T-helper 1 cell treated with Interleukin-12 subunit alpha and Interleukin-12 subunit beta and Interleukin-4 antibody, amounts not matched to agents 30 μg/mL and 1 μg/mL, for 36 hours (primary cell): ENCODE data around the gene TUBAL3.

ENCODE experiments used
- H3K27ac Mint-ChIP-seq: one replicate; pipeline ENCODE4 v1.8.0; 2021; ENCODE audit warnings: mild to moderate bottlenecking, mixed read lengths
- H3K27me3 Mint-ChIP-seq: one replicate; pipeline ENCODE4 v1.8.0; 2021; ENCODE audit warnings: low read depth, mixed read lengths
- H3K36me3 Mint-ChIP-seq: one replicate; pipeline ENCODE4 v1.8.0; 2021; ENCODE audit warnings: low read depth, mixed read lengths
- H3K4me1 Mint-ChIP-seq: one replicate; pipeline ENCODE4 v1.8.0; 2021; ENCODE audit warnings: low read depth, mixed read lengths
- H3K4me3 Mint-ChIP-seq: one replicate; pipeline ENCODE4 v1.8.0; 2021; ENCODE audit warnings: mild to moderate bottlenecking, moderate library complexity, mixed read lengths
- H3K9me3 Mint-ChIP-seq: one replicate; pipeline ENCODE4 v1.8.0; 2021; ENCODE audit warnings: mixed read lengths

The TUBAL3 gene

DNA sequence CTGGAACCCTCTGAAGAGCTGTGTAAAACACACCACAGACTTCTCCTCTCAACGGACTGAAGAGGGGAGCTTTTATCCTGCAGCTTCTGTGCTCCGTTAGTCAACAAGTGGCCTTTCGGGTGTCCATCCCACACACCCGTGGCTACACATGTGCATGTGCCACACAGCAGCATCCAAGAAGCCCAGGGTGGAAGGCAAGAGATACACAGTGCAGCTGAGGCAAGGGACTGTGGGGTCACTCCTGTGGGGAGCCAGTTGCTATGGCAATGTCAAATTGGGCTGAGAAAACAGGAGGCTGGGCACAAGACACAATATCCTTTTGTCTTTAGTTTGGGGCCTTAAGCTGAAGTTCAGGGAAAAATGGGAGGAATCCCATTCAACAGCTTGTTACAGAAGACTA, 36.5 kb upstream of the TUBAL3 start:
- Mint-ChIP-seq H3K27me3 (no peaks in the 10 kb centered on the region), H3K27ac (no peak overlapping the region), H3K4me1 (peaks cover 31% of the 10 kb centered on the region), H3K9me3 (no peaks in the 10 kb centered on the region), H3K4me3 (no peak overlapping the region), H3K36me3 (peaks cover 7% of the 10 kb centered on the region)

DNA sequence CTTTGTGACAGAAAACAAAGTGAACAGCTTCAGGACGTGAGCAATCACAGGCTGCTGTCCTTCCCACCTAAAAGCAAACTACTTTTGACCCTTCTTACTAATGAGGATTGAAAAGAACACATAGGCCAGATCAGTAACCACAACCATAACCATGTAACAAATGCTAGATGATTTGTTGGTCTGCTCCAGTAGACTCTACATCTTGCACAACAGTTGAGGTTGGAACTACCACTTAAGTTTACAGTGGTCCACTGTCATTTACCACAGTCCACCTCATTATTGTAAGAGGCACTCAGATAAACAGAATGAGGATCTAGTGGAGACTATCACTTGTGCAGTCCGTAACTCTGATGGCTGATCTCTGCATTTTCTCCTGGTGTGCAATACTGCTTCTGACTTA, 35.6 kb upstream of the TUBAL3 start:
- Mint-ChIP-seq H3K27ac (no peak overlapping the region), H3K36me3 (peaks cover 7% of the 10 kb centered on the region), H3K4me3 (no peak overlapping the region), H3K27me3 (no peaks in the 10 kb centered on the region), H3K4me1 (peaks cover 30% of the 10 kb centered on the region), H3K9me3 (no peaks in the 10 kb centered on the region)

DNA sequence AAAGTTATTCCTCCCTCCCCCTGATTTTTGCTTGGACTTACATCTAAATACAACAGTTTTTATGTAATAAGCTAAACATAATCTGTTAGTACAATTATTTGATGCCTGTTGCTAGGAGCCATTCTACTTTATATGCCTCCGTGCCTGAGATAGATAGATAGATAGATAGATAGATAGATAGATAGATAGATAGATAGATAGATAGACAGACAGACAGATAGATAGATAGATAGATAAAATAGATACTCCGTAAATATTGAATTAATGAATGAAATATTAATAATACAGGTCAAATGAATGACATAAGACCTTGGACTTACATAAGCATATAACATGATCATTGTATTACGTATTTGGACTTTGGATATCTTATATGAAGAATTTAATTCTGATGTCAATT, 30.7 kb upstream of the TUBAL3 start:
- Mint-ChIP-seq H3K27ac (no peak overlapping the region), H3K4me1 (peaks cover 12% of the 10 kb centered on the region), H3K9me3 (peaks cover 5% of the 10 kb centered on the region), H3K4me3 (no peak overlapping the region), H3K36me3 (peaks cover 15% of the 10 kb centered on the region), H3K27me3 (no peaks in the 10 kb centered on the region)

DNA sequence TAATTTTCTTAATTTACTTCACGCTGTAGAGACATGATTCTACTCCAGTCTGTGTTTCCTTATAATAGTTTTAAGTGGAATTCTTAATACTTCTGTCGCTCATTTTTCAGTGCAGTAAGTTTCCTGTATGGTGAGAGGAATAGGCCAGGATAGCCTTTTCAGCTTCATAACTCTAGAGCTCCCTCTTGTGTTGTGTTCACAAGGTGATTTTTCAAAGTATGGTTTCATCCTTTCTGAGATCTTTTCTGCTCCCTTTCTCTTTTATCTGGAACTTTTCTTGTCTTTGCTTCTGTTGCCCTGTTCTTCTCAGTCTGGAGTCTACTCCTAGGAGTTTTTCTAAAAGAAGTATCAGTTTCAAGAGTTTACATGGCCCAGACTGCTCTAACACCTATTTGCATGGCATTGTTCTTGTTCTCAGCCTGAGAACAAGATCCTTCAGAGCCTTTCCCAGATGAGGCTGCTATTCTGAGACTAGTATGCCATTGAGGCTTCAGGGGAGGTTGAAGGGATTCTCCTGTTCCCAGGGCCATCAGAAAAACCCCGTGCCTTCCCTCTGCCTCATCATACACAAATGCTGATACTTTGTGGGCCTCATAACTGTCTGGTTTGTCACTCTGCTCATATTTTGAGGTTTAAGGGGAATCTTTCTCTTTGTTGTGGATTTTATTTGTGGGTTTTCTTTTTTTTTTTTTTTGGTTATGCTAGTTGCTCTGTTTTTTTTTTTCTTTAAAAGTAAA, 29.6 kb upstream of the TUBAL3 start:
- Mint-ChIP-seq H3K27ac (peak overlapping the region; percentile 46), H3K9me3 (peaks cover 5% of the 10 kb centered on the region), H3K4me3 (no peak overlapping the region), H3K36me3 (peaks cover 18% of the 10 kb centered on the region), H3K27me3 (no peaks in the 10 kb centered on the region), H3K4me1 (peaks cover 12% of the 10 kb centered on the region)

DNA sequence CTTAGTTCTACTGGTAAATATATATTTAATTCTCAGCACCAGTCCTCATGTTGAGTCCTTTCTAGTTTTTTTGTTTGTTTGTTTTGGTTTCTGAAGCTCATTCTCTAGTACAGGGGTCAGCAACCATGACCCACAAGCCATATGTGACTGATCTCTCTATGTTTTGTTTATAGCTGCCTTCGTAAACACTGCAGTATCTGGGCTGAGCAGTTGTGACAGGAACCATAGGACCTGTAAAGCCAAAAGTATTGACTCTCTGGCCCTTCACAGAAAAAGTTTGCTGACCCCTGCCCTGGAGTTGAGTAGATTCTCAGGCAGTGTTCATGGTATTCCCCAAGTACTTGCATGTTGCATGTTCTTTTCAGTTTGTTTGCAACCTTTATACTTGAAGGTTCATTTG, 28.6 kb upstream of the TUBAL3 start:
- Mint-ChIP-seq H3K27me3 (no peaks in the 10 kb centered on the region), H3K4me3 (no peak overlapping the region), H3K27ac (no peak overlapping the region), H3K9me3 (peaks cover 5% of the 10 kb centered on the region), H3K4me1 (peaks cover 12% of the 10 kb centered on the region), H3K36me3 (peaks cover 18% of the 10 kb centered on the region)

GRCh38 chr10:5428133-5428532, 23.5 kb upstream of the TUBAL3 start:
- H3K4me1 Mint-ChIP-seq = no peaks in the 10 kb centered on the region
- H3K9me3 Mint-ChIP-seq = peaks cover 5% of the 10 kb centered on the region
- no peaks in the 10 kb centered on the region for H3K27me3 Mint-ChIP-seq
- no peak overlapping the region for H3K4me3 Mint-ChIP-seq
- peaks cover 26% of the 10 kb centered on the region for H3K36me3 Mint-ChIP-seq
- H3K27ac Mint-ChIP-seq = no peak overlapping the region

- Mint-ChIP-seq H3K4me1 (peaks cover 4% of the 10 kb centered on the region), H3K27me3 (no peaks in the 10 kb centered on the region), H3K4me3 (no peak overlapping the region), H3K36me3 (peaks cover 18% of the 10 kb centered on the region), H3K9me3 (peaks cover 4% of the 10 kb centered on the region), H3K27ac (no peak overlapping the region)
Measured at GRCh38 chr10:5424751-5425150, 20.1 kb upstream of the TUBAL3 start.

- H3K36me3 Mint-ChIP-seq = peaks cover 23% of the 10 kb centered on the region
- H3K27me3 Mint-ChIP-seq = no peaks in the 10 kb centered on the region
- no peak overlapping the region for H3K27ac Mint-ChIP-seq
- no peak overlapping the region for H3K4me3 Mint-ChIP-seq
- peaks cover 7% of the 10 kb centered on the region for H3K4me1 Mint-ChIP-seq
- peaks cover 14% of the 10 kb centered on the region for H3K9me3 Mint-ChIP-seq
Measured at GRCh38 chr10:5423771-5424170, 19.1 kb upstream of the TUBAL3 start.

- H3K4me3 Mint-ChIP-seq = no peak overlapping the region
- no peaks in the 10 kb centered on the region for H3K27me3 Mint-ChIP-seq
- peaks cover 7% of the 10 kb centered on the region for H3K4me1 Mint-ChIP-seq
- H3K27ac Mint-ChIP-seq = no peak overlapping the region
- H3K9me3 Mint-ChIP-seq = peaks cover 29% of the 10 kb centered on the region
- peaks cover 27% of the 10 kb centered on the region for H3K36me3 Mint-ChIP-seq
Measured at GRCh38 chr10:5419466-5420094, 15.0 kb upstream of the TUBAL3 start.

- Mint-ChIP-seq H3K9me3 (peaks cover 29% of the 10 kb centered on the region), H3K27me3 (no peaks in the 10 kb centered on the region), H3K27ac (no peak overlapping the region), H3K4me1 (peaks cover 7% of the 10 kb centered on the region), H3K4me3 (no peak overlapping the region), H3K36me3 (peaks cover 27% of the 10 kb centered on the region)
Measured at GRCh38 chr10:5418584-5418983, 14.0 kb upstream of the TUBAL3 start.

- H3K27me3 Mint-ChIP-seq = no peaks in the 10 kb centered on the region
- H3K4me1 Mint-ChIP-seq = peaks cover 10% of the 10 kb centered on the region
- no peak overlapping the region for H3K4me3 Mint-ChIP-seq
- H3K27ac Mint-ChIP-seq = no peak overlapping the region
- peaks cover 27% of the 10 kb centered on the region for H3K36me3 Mint-ChIP-seq
- peaks cover 29% of the 10 kb centered on the region for H3K9me3 Mint-ChIP-seq
Measured at GRCh38 chr10:5416981-5417380, 12.4 kb upstream of the TUBAL3 start.

DNA sequence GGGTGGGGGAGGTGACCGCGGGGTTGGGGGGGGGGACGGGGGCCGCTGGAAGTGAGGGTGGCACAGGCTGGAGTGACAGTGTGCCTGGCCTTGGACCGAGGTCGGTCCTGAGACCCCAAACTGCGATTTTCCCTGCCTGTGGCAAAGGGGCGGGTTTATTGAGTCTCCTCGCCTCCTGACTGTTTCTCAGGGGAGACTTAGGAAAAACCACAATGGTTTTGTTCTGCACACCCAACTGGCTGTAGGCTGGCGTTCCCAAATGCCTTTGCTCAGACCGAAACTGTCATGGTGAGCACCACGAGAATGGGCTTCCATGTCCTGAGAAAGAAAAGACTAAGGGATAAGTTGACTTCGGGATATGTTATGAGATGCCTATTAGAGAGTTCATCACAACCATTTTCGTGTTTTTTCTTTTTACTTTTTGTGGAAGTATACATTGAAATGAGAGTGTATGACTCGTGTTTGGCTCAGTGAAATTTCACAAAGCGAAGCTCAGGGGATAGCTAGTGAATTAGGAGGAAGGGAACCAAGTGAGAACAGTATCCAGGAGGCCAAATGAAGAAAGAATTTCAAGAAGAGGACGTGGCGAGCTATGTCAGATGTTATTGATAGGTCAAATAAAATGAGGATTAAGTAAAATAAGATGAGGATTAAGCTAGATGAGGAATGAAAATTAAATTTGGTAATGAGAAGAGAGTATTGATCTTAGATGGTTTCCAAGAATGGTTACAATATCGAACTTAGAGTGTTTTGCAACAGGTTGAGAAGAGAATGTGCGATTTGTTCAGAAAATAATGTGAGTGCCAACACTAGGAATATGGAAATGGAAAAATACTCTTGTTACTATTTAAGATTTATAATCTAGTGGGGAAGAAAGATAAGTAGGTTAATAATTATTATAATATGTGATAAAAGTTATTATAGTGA, 8.6 kb upstream of the TUBAL3 start:
- Mint-ChIP-seq H3K4me1 (peaks cover 4% of the 10 kb centered on the region), H3K4me3 (no peak overlapping the region), H3K27me3 (peaks cover 19% of the 10 kb centered on the region)

GRCh38 chr10:5412277-5412941, 7.8 kb upstream of the TUBAL3 start, which contains the start of gene NET1:
TSS of gene NET1 (plus strand) at chr10:5412557. CDS start at chr10:5412693, 136 bp downstream.
- H3K27me3 Mint-ChIP-seq = peaks cover 24% of the 10 kb centered on the region
- H3K4me1 Mint-ChIP-seq = peaks cover 4% of the 10 kb centered on the region
- H3K9me3 Mint-ChIP-seq = peaks cover 1% of the 10 kb centered on the region
- no peak within 1 kb of the TSS for H3K4me3 Mint-ChIP-seq
- peaks cover 2% of the 10 kb centered on the region for H3K36me3 Mint-ChIP-seq
- peak within 1 kb of the TSS; percentile 36 for H3K27ac Mint-ChIP-seq

More for the DNA sequence above, 8.6 kb upstream of the TUBAL3 start:
- Mint-ChIP-seq H3K36me3 (peaks cover 9% of the 10 kb centered on the region), H3K9me3 (peaks cover 10% of the 10 kb centered on the region), H3K27ac (no peak overlapping the region)

DNA sequence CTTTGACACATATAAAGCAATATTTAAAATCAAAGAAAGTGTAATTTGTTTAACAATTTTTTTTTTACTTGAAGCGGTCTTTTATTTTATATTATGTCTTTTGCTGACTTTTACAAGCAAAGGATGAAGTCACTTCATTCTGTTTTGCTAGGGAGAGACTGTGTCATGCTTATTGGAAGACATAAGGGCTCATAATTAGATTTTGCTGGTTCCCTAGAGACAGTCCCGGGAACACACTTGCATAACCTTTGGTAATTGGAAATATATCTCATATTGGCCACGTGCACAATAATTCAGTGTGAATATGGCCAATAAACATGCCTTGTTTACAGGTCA, 7.3 kb upstream of the TUBAL3 start:
- no peaks in the 10 kb centered on the region for H3K36me3 Mint-ChIP-seq
- H3K9me3 Mint-ChIP-seq = no peaks in the 10 kb centered on the region
- H3K4me3 Mint-ChIP-seq = no peak overlapping the region
- H3K4me1 Mint-ChIP-seq = peaks cover 4% of the 10 kb centered on the region
- peaks cover 26% of the 10 kb centered on the region for H3K27me3 Mint-ChIP-seq
- peak overlapping the region; percentile 36 for H3K27ac Mint-ChIP-seq
